DOHH2 (cell line): ENCODE data around the gene SLIRP.

Source experiments
- EZH2phosphoT487 ChIP-seq: fragments of 200-600 bp; sonication (generic); IDR thresholded peaks from 2 replicates; pipeline ENCODE4 v1.6.1; 2017; ENCODE audit warnings: borderline replicate concordance, mild to moderate bottlenecking, antibody characterized with exemption, low read length, moderate library complexity, mixed read lengths
- TF ChIP-seq, protein P1 (sequence below): fragments of 200-600 bp; sonication (generic); IDR thresholded peaks from one replicate; pipeline ENCODE4 v1.5.1; 2014; ENCODE audit warnings: antibody characterized with exemption, mild to moderate bottlenecking, low read depth, low read length; ENCODE audit not compliant: poor library complexity, severe bottlenecking

DNA sequence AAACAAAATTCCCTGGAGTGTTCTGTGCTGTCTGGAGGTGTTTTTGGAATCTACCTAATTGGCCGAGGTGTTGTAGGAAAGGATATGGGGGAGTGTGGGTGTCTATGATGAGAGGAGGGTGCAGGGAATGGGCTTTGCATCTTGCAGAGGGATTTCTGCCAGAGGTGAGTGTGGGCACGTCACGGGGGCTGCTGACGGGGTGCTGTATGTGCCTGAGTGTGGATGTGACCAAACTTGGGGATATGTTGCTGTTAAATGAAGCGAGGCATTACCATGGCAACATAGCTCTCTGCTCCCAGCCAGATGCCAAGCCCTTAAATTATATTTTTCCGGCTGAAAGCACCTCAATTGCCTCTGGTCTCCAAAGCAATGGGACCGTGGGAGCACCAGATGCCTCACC is 47.1 kb upstream of the SLIRP start:
- TF ChIP-seq, protein P1, sequence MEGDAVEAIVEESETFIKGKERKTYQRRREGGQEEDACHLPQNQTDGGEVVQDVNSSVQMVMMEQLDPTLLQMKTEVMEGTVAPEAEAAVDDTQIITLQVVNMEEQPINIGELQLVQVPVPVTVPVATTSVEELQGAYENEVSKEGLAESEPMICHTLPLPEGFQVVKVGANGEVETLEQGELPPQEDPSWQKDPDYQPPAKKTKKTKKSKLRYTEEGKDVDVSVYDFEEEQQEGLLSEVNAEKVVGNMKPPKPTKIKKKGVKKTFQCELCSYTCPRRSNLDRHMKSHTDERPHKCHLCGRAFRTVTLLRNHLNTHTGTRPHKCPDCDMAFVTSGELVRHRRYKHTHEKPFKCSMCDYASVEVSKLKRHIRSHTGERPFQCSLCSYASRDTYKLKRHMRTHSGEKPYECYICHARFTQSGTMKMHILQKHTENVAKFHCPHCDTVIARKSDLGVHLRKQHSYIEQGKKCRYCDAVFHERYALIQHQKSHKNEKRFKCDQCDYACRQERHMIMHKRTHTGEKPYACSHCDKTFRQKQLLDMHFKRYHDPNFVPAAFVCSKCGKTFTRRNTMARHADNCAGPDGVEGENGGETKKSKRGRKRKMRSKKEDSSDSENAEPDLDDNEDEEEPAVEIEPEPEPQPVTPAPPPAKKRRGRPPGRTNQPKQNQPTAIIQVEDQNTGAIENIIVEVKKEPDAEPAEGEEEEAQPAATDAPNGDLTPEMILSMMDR, result no peak
- no peak for TF ChIP-seq EZH2phosphoT487
